MCF 10A (cell line): ENCODE data around the gene TMEM168. TPM values are rescaled to one million over a fixed set of nuclear protein-coding genes. Genes with fewer than 3 reads are reported as not detected.

ENCODE experiments used
- BruUV-seq: library from RNA; stranded (reverse); fragments of 400-500 nt; replicated peaks from 2 replicates; lab custom pipeline; 2021; lab: Mats Ljungman, UMichigan
- CTCF ChIA-PET: fragments of 300-600 bp; sonication (Branson Sonifier 250); formaldehyde crosslinking; extraction: SDS; loops from one replicate; lab custom pipeline; 2021; ENCODE audit warnings: antibody characterized with exemption, inconsistent platforms; lab: Yijun Ruan, JAX
- POLR2A ChIA-PET: fragments of 300-600, 350-650 bp; sonication (Branson Sonifier 250); formaldehyde crosslinking; extraction: SDS; loops from one replicate; lab custom pipeline; 2020; ENCODE audit warnings: antibody characterized with exemption, inconsistent platforms; lab: Yijun Ruan, JAX
- DNase-seq: peaks from one replicate; pipeline ENCODE4 v3.0.0-alpha.2; 2018; ENCODE audit not compliant: unreplicated experiment
- H3K27ac Mint-ChIP-seq: one replicate; pipeline ENCODE4 v1.8.0; 2022; ENCODE audit warnings: mild to moderate bottlenecking, low read depth, mixed read lengths; ENCODE audit not compliant: unreplicated experiment
- H3K27me3 Mint-ChIP-seq: one replicate; pipeline ENCODE4 v1.8.0; 2022; ENCODE audit warnings: mixed read lengths; ENCODE audit not compliant: insufficient read depth, unreplicated experiment
- H3K36me3 Mint-ChIP-seq: one replicate; pipeline ENCODE4 v1.8.0; 2022; ENCODE audit warnings: mild to moderate bottlenecking, moderate library complexity, mixed read lengths; ENCODE audit not compliant: insufficient read depth, unreplicated experiment
- H3K4me1 Mint-ChIP-seq: one replicate; pipeline ENCODE4 v1.8.0; 2022; ENCODE audit warnings: mixed read lengths; ENCODE audit not compliant: insufficient read depth, unreplicated experiment
- H3K4me3 Mint-ChIP-seq: one replicate; pipeline ENCODE4 v1.8.0; 2022; ENCODE audit warnings: mild to moderate bottlenecking, moderate library complexity, mixed read lengths; ENCODE audit not compliant: unreplicated experiment
- H3K9me3 Mint-ChIP-seq: one replicate; pipeline ENCODE4 v1.8.0; 2022; ENCODE audit warnings: mixed read lengths; ENCODE audit not compliant: unreplicated experiment
- CTCF ChIP-seq: fragments of 200-600 bp; IDR thresholded peaks from one replicate; pipeline ENCODE4 v1.8.0; 2022; ENCODE audit warnings: antibody characterized with exemption, mild to moderate bottlenecking; ENCODE audit not compliant: unreplicated experiment
- intact Hi-C: fragments of 100-400 bp; cut with micrococcal nuclease; formaldehyde crosslinking; loops from 2 replicates; pipeline ENCODE4 v1.14.1; 2022
- total RNA-seq: library from RNA; stranded (reverse); gene quantifications from 2 replicates; pipeline ENCODE4 v1.2.3, GENCODE V29; 2022

TMEM168 gene
- total RNA-seq, 1 experiment from 2014 or later: 32.5 TPM

- H3K36me3 Mint-ChIP-seq: peaks cover 10% of the 10 kb centered on the region
- H3K4me1 Mint-ChIP-seq: no peaks in the 10 kb centered on the region
- intact Hi-C loops: no loop called here
- H3K4me3 Mint-ChIP-seq: no peak overlapping the region
- no TSS peak for BruUV-seq
- ChIA-PET POLR2A (interaction anchor here (0.5 kb wide), 1 partner anchor 311 kb away, joined by 3 read pairs; no protein-coding TSS in a partner anchor), CTCF (interaction anchor here (0.7 to 1.1 kb wide), 3 partner anchors 11 to 157 kb away, joined by 3 read pairs; no protein-coding TSS in a partner anchor)
- no peaks in the 10 kb centered on the region for H3K9me3 Mint-ChIP-seq
- TF ChIP-seq CTCF: no peak
- no peak for DNase-seq
- H3K27me3 Mint-ChIP-seq: no peaks in the 10 kb centered on the region
- H3K27ac Mint-ChIP-seq: no peak overlapping the region
These were observed 38.5 kb upstream of the TMEM168 start for GRCh38 chr7:112828696-112829095.

- H3K27ac Mint-ChIP-seq: no peak overlapping the region
- POLR2A ChIA-PET: interaction anchor here (0.6 kb wide), 2 partner anchors 13 to 268 kb away, joined by 3 to 4 read pairs; no protein-coding TSS in a partner anchor
- no peak for TF ChIP-seq CTCF
These were observed 31.2 kb upstream of the TMEM168 start for GRCh38 chr7:112821345-112821744.

GRCh38 chr7:112819536-112819935, 29.3 kb upstream of the TMEM168 start:
- no peak for DNase-seq
- Mint-ChIP-seq H3K36me3 (no peaks in the 10 kb centered on the region), H3K27me3 (no peaks in the 10 kb centered on the region), H3K9me3 (peaks cover 7% of the 10 kb centered on the region), H3K4me3 (no peak overlapping the region), H3K27ac (no peak overlapping the region), H3K4me1 (no peaks in the 10 kb centered on the region)
- CTCF ChIA-PET: no interaction called here
- BruUV-seq: no TSS peak
- POLR2A ChIA-PET: interaction anchor here (0.6 to 1.1 kb wide), 2 partner anchors 20 to 604 kb away, joined by 3 to 4 read pairs; no protein-coding TSS in a partner anchor
- intact Hi-C loops: no loop called here
- TF ChIP-seq CTCF: no peak

More at GRCh38 chr7:112821345-112821744, 31.2 kb upstream of the TMEM168 start:
- CTCF ChIA-PET: interaction anchor here (0.5 to 0.9 kb wide), 4 partner anchors 78 to 623 kb away, joined by 3 read pairs; no protein-coding TSS in a partner anchor
- H3K4me3 Mint-ChIP-seq: no peak overlapping the region
- no peaks in the 10 kb centered on the region for H3K4me1 Mint-ChIP-seq
- H3K36me3 Mint-ChIP-seq: no peaks in the 10 kb centered on the region
- no peaks in the 10 kb centered on the region for H3K27me3 Mint-ChIP-seq
- H3K9me3 Mint-ChIP-seq: peaks cover 2% of the 10 kb centered on the region
- no peak for DNase-seq
- intact Hi-C loops: no loop called here
- no TSS peak for BruUV-seq

GRCh38 chr7:112806156-112806555, 16.0 kb upstream of the TMEM168 start:
- Mint-ChIP-seq H3K36me3 (no peaks in the 10 kb centered on the region), H3K4me1 (no peaks in the 10 kb centered on the region), H3K4me3 (no peak overlapping the region), H3K27ac (no peak overlapping the region), H3K9me3 (no peaks in the 10 kb centered on the region), H3K27me3 (no peaks in the 10 kb centered on the region)
- intact Hi-C loops: no loop called here
- no TSS peak for BruUV-seq
- ChIA-PET CTCF (interaction anchor here (0.7 to 1.3 kb wide), 2 partner anchors 10 to 15 kb away, joined by 3 to 5 read pairs; no protein-coding TSS in a partner anchor), POLR2A (interaction anchor here (0.6 kb wide), 1 partner anchor 161 kb away, joined by 3 read pairs; no protein-coding TSS in a partner anchor)
- no peak for DNase-seq
- TF ChIP-seq CTCF: no peak
